DND-41 (cell line): ENCODE measurements around the gene SIDT1.

Source experiments
- ATAC-seq: fragments of 200-7000 bp; cut with Tn5 transposase; 3 replicates; pipeline ENCODE4 v1.9.1; 2021; ENCODE audit warnings: low read depth; ENCODE audit not compliant: insufficient read depth
- DNase-seq: peaks from one replicate; pipeline ENCODE4 v3.0.0-alpha.2; 2020
- H2AFZ ChIP-seq: 2 replicates; pipeline ENCODE4 v1.6.0; 2012; ENCODE audit warnings: low read depth, low read length
- H3K27ac ChIP-seq: 2 replicates; pipeline ENCODE4 v1.5.1; 2012; ENCODE audit warnings: low read length, inconsistent platforms
- H3K27me3 ChIP-seq: fragments of 200-600 bp; sonication (generic); 2 replicates; pipeline ENCODE4 v1.6.0; 2012; ENCODE audit warnings: low read length, mild to moderate bottlenecking, inconsistent platforms; ENCODE audit not compliant: insufficient read depth, poor library complexity
- H3K36me3 ChIP-seq: 2 replicates; pipeline ENCODE4 v1.5.1; 2012; ENCODE audit warnings: low read length, inconsistent platforms; ENCODE audit not compliant: insufficient read depth
- H3K4me1 ChIP-seq: 2 replicates; pipeline ENCODE4 v1.5.1; 2012; ENCODE audit warnings: mild to moderate bottlenecking, low read length; ENCODE audit not compliant: insufficient read depth
- H3K4me2 ChIP-seq: 2 replicates; pipeline ENCODE4 v1.6.0; 2012; ENCODE audit warnings: mild to moderate bottlenecking, moderate library complexity, low read length, inconsistent platforms; ENCODE audit not compliant: insufficient read depth
- H3K4me3 ChIP-seq, 2 experiments: fragments of 200-600 bp in 1 of 2; shearing (Covaris generic) in 1 of 2; 2 replicates each; pipeline ENCODE4 v1.5.1; 2012 to 2016; ENCODE audit warnings: inconsistent platforms in 2 of 2, low read length in 2 of 2, mild to moderate bottlenecking in 2 of 2, low read depth in 1 of 2, moderate library complexity in 1 of 2
- H3K79me2 ChIP-seq: 2 replicates; pipeline ENCODE4 v1.6.0; 2012; ENCODE audit warnings: low read length, inconsistent platforms; ENCODE audit not compliant: insufficient read depth
- H3K9ac ChIP-seq: 2 replicates; pipeline ENCODE4 v1.6.0; 2012; ENCODE audit warnings: low read depth, mild to moderate bottlenecking, inconsistent platforms, low read length, moderate library complexity
- H3K9me3 ChIP-seq: 2 replicates; pipeline ENCODE4 v1.5.1; 2012; ENCODE audit warnings: low read length, moderate library complexity, mild to moderate bottlenecking, inconsistent platforms; ENCODE audit not compliant: insufficient read depth, severe bottlenecking
- H4K20me1 ChIP-seq: 2 replicates; pipeline ENCODE4 v1.6.0; 2012; ENCODE audit warnings: low read length; ENCODE audit not compliant: insufficient read depth
- EZH2 ChIP-seq: IDR thresholded peaks from 3 replicates; pipeline ENCODE4 v1.6.1; 2012; ENCODE audit warnings: borderline replicate concordance, low read depth, mild to moderate bottlenecking, moderate library complexity, low read length, inconsistent platforms; ENCODE audit not compliant: severe bottlenecking
- TF ChIP-seq, protein P1 (sequence below): IDR thresholded peaks from 2 replicates; pipeline ENCODE4 v1.5.1; 2012; ENCODE audit warnings: borderline replicate concordance, low read length, moderate library complexity, mild to moderate bottlenecking; ENCODE audit not compliant: poor library complexity, severe bottlenecking; ENCODE audit errors: extremely low read depth

The SIDT1 gene

GRCh38 chr3:113585228-113585627 lies 52.9 kb downstream of the SIDT1 start:
- H4K20me1 ChIP-seq: no peaks in the 10 kb centered on the region
- no peak overlapping the region for H3K4me3 ChIP-seq
- H3K27ac ChIP-seq: no peak overlapping the region
- no peak overlapping the region for H2AFZ ChIP-seq
- H3K4me2 ChIP-seq: no peak overlapping the region
- H3K79me2 ChIP-seq: no peaks in the 10 kb centered on the region
- no peaks in the 10 kb centered on the region for H3K9me3 ChIP-seq
- no peak for ATAC-seq
- DNase-seq: no peak
- no peaks in the 10 kb centered on the region for H3K36me3 ChIP-seq
- H3K4me1 ChIP-seq: no peaks in the 10 kb centered on the region
- TF ChIP-seq EZH2: no peak
- TF ChIP-seq, protein P1, sequence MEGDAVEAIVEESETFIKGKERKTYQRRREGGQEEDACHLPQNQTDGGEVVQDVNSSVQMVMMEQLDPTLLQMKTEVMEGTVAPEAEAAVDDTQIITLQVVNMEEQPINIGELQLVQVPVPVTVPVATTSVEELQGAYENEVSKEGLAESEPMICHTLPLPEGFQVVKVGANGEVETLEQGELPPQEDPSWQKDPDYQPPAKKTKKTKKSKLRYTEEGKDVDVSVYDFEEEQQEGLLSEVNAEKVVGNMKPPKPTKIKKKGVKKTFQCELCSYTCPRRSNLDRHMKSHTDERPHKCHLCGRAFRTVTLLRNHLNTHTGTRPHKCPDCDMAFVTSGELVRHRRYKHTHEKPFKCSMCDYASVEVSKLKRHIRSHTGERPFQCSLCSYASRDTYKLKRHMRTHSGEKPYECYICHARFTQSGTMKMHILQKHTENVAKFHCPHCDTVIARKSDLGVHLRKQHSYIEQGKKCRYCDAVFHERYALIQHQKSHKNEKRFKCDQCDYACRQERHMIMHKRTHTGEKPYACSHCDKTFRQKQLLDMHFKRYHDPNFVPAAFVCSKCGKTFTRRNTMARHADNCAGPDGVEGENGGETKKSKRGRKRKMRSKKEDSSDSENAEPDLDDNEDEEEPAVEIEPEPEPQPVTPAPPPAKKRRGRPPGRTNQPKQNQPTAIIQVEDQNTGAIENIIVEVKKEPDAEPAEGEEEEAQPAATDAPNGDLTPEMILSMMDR: no peak
- H3K9ac ChIP-seq: no peak overlapping the region
- no peaks in the 10 kb centered on the region for H3K27me3 ChIP-seq

DNA sequence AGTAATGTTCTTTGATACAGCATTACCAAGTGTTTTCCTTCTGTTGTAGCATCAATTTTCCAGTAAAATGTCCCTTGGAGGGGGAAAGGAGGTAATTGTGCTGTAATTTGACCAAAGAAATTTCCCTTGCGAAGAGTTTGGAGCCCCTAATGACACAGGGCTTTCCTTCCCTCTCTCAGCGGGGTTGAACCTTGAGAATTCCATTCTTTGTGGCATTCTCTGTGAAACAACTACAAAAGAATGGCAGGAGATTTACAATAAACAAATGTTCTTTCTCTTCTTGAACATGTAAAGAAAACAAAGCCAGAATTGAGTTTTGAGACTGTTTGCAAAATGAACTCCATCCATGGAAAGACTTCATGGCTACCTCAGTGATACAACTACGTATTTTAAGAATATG lies 53.4 kb downstream of the SIDT1 start:
- Histone ChIP-seq H3K4me1 (no peaks in the 10 kb centered on the region), H2AFZ (no peak overlapping the region), H4K20me1 (no peaks in the 10 kb centered on the region), H3K9me3 (no peaks in the 10 kb centered on the region), H3K79me2 (no peaks in the 10 kb centered on the region), H3K36me3 (no peaks in the 10 kb centered on the region), H3K27ac (no peak overlapping the region), H3K27me3 (no peaks in the 10 kb centered on the region), H3K4me2 (no peak overlapping the region), H3K4me3 (no peak overlapping the region), H3K9ac (no peak overlapping the region)
- DNase-seq: no peak
- no peak for ATAC-seq
- TF ChIP-seq, protein P1: no peak
- no peak for TF ChIP-seq EZH2

DNA sequence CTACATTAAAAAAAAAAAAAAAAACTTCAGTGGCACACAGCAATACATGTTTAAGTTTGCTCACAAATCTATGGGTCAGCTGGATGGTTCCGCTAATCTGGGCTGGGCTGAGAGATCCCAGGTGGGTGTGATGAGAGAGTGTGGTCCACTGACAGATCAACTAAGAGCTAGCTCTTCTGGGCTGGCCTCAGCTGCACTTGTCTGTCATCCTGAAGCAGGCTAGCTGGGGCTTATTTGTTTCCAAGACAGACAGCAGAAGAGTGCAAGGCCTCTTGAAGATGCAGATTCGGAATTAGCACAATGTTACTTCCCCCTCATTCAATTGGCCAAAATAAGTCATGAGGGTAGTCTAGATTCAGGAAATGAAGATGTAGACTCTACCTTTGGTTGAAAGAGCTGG lies 56.5 kb downstream of the SIDT1 start:
- ATAC-seq: no peak
- no peak overlapping the region for H3K27ac ChIP-seq
- H2AFZ ChIP-seq: no peak overlapping the region

More for the DNA sequence above, 56.5 kb downstream of the SIDT1 start:
- TF ChIP-seq EZH2: no peak
- TF ChIP-seq, protein P1: no peak
- Histone ChIP-seq H4K20me1 (no peaks in the 10 kb centered on the region), H3K9me3 (no peaks in the 10 kb centered on the region), H3K4me1 (no peaks in the 10 kb centered on the region), H3K4me3 (no peak overlapping the region), H3K79me2 (no peaks in the 10 kb centered on the region), H3K4me2 (no peak overlapping the region), H3K36me3 (no peaks in the 10 kb centered on the region), H3K9ac (no peak overlapping the region), H3K27me3 (no peaks in the 10 kb centered on the region)
- no peak for DNase-seq
